Vagina (tissue), 2 donors: ENCODE data around the gene RASAL2. TPM values are rescaled to one million over a fixed set of nuclear protein-coding genes. Genes with fewer than 3 reads are reported as not detected.

Experiments used
- DNase-seq, 2 donors: peaks; one replicate each; pipeline ENCODE4 v3.0.0-alpha.2; 2017; ENCODE audit errors: extremely low spot score in 2 of 2
- H3K27ac ChIP-seq: fragments of 200-600 bp; sonication (generic); one replicate; pipeline ENCODE4 v1.5.1; 2019
- H3K27me3 ChIP-seq: fragments of 200-600 bp; sonication (generic); one replicate; pipeline ENCODE4 v1.5.1; 2019
- H3K36me3 ChIP-seq, 2 donors: fragments of 200-600 bp; sonication (generic); one replicate each; pipeline ENCODE4 v1.5.1; 2017 to 2019
- H3K4me1 ChIP-seq: fragments of 200-600 bp; sonication (generic); one replicate; pipeline ENCODE4 v1.5.1; 2019
- H3K4me3 ChIP-seq, 2 donors: fragments of 200-600 bp; sonication (generic); 1 replicate in 1 of 2; 2 replicates in 1 of 2; pipeline ENCODE4 v1.5.1; 2016 to 2019
- H3K9me3 ChIP-seq: fragments of 200-600 bp; sonication (generic); one replicate; pipeline ENCODE4 v1.5.1; 2019
- POLR2A ChIP-seq, 2 donors: fragments of 450-650 bp; IDR thresholded peaks; one replicate each; pipeline ENCODE4 v1.6.1; 2017; ENCODE audit warnings: antibody characterized with exemption in 2 of 2, mild to moderate bottlenecking in 2 of 2, moderate library complexity in 2 of 2
- POLR2AphosphoS5 ChIP-seq, 2 donors: sonication (generic); formaldehyde crosslinking; IDR thresholded peaks; one replicate each; pipeline ENCODE4 v1.9.0; 2017; ENCODE audit warnings: antibody characterized with exemption in 2 of 2, mild to moderate bottlenecking in 2 of 2, low read depth in 1 of 2; ENCODE audit not compliant: insufficient read depth in 1 of 2
- intact Hi-C: fragments of 100-400 bp; cut with DNase I; formaldehyde crosslinking; loops from one replicate; pipeline ENCODE4 v1.15.1; 2023
- total RNA-seq: library from RNA; depleted of rRNA; stranded (reverse); fragments of >200 nt; gene quantifications from one replicate; pipeline ENCODE4 v1.2.3, GENCODE V29; 2016
- TF ChIP-seq, protein P1 (sequence below), 3 experiments: fragments of 450-650 bp in 2 of 3; fragments of 200-600 bp in 1 of 3; sonication (generic) in 1 of 3; IDR thresholded peaks; one replicate each; pipeline ENCODE4 v1.5.1; 2017 to 2019; ENCODE audit warnings: antibody characterized with exemption in 3 of 3, mild to moderate bottlenecking in 2 of 3, moderate library complexity in 2 of 3

RASAL2 gene
- total RNA-seq, 1 donor from 2014 or later, result 25.5 TPM

DNA sequence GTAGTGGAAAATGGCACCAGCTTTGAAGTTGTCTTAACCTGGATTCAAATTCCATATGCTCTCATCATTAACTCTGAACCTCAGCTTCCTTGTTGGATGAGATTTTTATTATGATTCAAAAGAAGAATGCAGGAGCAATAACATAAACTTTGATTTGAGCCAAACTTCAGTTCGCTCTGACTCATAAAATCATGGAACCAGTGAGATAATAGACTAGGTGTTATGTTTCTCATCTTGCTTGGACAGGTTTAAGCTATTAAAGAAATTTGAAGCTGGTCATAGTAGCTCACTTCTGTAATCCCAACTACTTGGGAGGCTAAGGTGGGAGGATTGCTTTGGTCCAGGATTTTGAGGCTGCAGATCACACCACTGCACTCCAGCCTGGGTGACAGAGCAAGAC lies 230.1 kb downstream of the RASAL2 start:
- DNase-seq, result no peak
- H3K27me3 ChIP-seq, result no peaks in the 10 kb centered on the region
- intact Hi-C loops, result no loop called here
- H3K36me3 ChIP-seq, result no peaks in the 10 kb centered on the region
- no peak overlapping the region for H3K27ac ChIP-seq
- H3K4me1 ChIP-seq, result peaks cover 12% of the 10 kb centered on the region
- H3K4me3 ChIP-seq, result no peak overlapping the region
- no peak for TF ChIP-seq POLR2AphosphoS5 (IDR thresholded peaks at IDR 0.05; ENCODE audit: insufficient read depth in 1 of 2, low read depth in 1 of 2)
- TF ChIP-seq POLR2A (IDR thresholded peaks at IDR 0.05), result no peak
- TF ChIP-seq, protein P1, sequence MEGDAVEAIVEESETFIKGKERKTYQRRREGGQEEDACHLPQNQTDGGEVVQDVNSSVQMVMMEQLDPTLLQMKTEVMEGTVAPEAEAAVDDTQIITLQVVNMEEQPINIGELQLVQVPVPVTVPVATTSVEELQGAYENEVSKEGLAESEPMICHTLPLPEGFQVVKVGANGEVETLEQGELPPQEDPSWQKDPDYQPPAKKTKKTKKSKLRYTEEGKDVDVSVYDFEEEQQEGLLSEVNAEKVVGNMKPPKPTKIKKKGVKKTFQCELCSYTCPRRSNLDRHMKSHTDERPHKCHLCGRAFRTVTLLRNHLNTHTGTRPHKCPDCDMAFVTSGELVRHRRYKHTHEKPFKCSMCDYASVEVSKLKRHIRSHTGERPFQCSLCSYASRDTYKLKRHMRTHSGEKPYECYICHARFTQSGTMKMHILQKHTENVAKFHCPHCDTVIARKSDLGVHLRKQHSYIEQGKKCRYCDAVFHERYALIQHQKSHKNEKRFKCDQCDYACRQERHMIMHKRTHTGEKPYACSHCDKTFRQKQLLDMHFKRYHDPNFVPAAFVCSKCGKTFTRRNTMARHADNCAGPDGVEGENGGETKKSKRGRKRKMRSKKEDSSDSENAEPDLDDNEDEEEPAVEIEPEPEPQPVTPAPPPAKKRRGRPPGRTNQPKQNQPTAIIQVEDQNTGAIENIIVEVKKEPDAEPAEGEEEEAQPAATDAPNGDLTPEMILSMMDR (IDR thresholded peaks at IDR 0.05), result no peak
- H3K9me3 ChIP-seq, result no peaks in the 10 kb centered on the region

DNA sequence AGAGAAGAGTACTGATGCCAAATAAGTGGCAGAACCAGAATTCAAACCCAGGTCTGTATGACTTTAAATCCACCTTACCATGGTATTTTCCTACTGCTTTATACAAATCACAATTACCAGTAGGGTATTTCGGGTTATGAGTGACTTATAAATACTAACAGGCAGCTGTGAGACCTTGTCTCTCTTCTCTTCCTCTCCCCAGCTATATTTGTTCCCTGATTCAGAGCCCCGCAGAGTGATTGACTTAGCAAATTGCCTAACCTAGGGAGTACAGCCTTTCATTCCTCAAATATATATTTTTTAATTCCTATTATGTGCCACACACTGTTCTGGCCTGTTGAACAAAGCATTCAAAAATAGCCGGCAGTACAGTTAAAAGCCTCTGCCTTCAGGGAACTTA lies 234.8 kb downstream of the RASAL2 start:
- no peaks in the 10 kb centered on the region for H3K36me3 ChIP-seq

DNA sequence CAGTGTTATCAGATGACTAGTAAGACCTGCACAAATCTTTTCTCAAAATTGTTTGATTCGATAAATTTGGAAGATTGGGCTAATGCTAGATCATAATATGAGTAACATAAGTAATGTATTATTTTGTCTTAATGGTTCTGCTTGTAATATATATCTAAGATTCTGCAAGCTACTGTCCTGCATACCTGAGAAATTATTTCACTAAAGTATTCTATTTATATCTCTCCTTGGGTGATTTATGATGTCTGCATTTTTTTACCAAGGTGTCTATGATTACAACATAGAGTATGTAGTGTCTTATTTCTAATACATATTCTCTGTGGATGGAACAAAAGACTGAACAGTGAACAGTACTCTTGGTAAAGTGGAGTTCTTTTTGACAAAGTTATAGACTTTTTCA lies 236.2 kb downstream of the RASAL2 start:
- H3K4me1 ChIP-seq, result peaks cover 12% of the 10 kb centered on the region
- H3K36me3 ChIP-seq, result no peaks in the 10 kb centered on the region
- intact Hi-C loops, result no loop called here
- H3K27ac ChIP-seq, result no peak overlapping the region
- no peak for DNase-seq
- no peaks in the 10 kb centered on the region for H3K27me3 ChIP-seq
- TF ChIP-seq, protein P1 (IDR thresholded peaks at IDR 0.05), result no peak
- no peak for TF ChIP-seq POLR2A (IDR thresholded peaks at IDR 0.05)
- no peak for TF ChIP-seq POLR2AphosphoS5 (IDR thresholded peaks at IDR 0.05; ENCODE audit: insufficient read depth in 1 of 2, low read depth in 1 of 2)
- no peaks in the 10 kb centered on the region for H3K9me3 ChIP-seq
- no peak overlapping the region for H3K4me3 ChIP-seq

More for the DNA sequence above, 234.8 kb downstream of the RASAL2 start:
- Histone ChIP-seq H3K27ac (no peak overlapping the region), H3K27me3 (no peaks in the 10 kb centered on the region), H3K4me3 (no peak overlapping the region), H3K4me1 (peaks cover 23% of the 10 kb centered on the region), H3K9me3 (no peaks in the 10 kb centered on the region)
- no peak for DNase-seq
- TF ChIP-seq POLR2A (IDR thresholded peaks at IDR 0.05) (no peak), POLR2AphosphoS5 (IDR thresholded peaks at IDR 0.05; ENCODE audit: insufficient read depth in 1 of 2, low read depth in 1 of 2) (no peak)
- TF ChIP-seq, protein P1 (IDR thresholded peaks at IDR 0.05), result no peak
- intact Hi-C loops, result no loop called here

DNA sequence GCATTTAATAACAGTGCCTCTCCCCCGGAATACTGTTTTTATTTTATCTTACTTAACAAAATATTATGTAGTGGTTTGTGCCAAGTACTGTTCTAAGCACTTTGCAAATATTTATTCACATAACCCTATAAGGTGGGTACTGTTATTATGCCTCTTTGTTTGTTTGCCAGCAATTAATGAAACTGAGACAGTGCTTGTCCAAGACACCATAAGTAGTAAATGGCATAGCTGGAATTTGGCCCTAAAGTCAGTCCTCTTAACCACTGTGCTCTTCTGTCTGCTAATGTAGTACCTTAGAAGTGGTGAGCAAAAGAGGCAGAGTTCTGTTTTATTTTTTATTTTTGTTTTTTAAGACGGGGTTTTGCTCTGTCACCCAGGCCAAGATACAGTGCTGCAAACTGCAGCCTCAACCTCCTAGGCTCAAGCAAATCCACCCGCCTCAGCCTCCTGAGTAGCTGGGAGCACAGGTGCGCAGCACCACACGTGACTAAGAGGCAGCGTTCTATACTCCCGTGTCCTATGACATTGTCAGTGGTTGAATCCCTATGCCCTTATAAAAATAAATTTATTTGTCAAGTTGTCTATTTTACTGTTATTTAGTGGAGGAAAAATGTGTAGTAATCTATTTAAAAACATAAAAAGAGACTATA lies 237.1 kb downstream of the RASAL2 start:
- no peak for TF ChIP-seq POLR2AphosphoS5 (IDR thresholded peaks at IDR 0.05; ENCODE audit: insufficient read depth in 1 of 2, low read depth in 1 of 2)
- TF ChIP-seq, protein P1 (IDR thresholded peaks at IDR 0.05), result no peak
- TF ChIP-seq POLR2A (IDR thresholded peaks at IDR 0.05), result no peak
- no peak for DNase-seq
- Histone ChIP-seq H3K36me3 (no peaks in the 10 kb centered on the region), H3K9me3 (no peaks in the 10 kb centered on the region), H3K27me3 (no peaks in the 10 kb centered on the region), H3K4me1 (peaks cover 12% of the 10 kb centered on the region), H3K4me3 (no peak overlapping the region), H3K27ac (no peak overlapping the region)
- intact Hi-C loops, result no loop called here

DNA sequence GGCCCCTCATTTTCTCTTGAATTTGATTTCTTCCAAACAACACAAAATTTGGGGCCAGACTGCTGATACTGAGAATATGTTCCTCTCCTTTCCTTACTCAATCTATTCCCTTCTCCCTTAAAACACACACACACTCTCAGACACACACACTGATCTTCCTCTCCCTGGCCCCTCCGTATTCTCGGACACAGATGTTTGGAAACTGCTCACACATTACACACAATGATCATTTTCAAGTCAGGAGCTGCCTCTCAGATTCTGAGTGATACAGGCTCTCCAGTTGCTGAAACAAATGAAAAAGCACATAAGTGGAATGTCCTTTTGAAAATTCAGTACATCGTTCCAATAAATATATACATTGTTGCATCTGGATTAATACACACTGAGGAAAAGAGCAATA lies 241.5 kb downstream of the RASAL2 start:
- TF ChIP-seq POLR2A (IDR thresholded peaks at IDR 0.05), result no peak
- no peak for TF ChIP-seq POLR2AphosphoS5 (IDR thresholded peaks at IDR 0.05; ENCODE audit: insufficient read depth in 1 of 2, low read depth in 1 of 2)
- TF ChIP-seq, protein P1 (IDR thresholded peaks at IDR 0.05), result no peak
- intact Hi-C loops, result no loop called here

More for the DNA sequence above, 241.5 kb downstream of the RASAL2 start:
- no peak overlapping the region for H3K27ac ChIP-seq
- peaks cover 2% of the 10 kb centered on the region for H3K4me1 ChIP-seq
- DNase-seq, result no peak
- H3K4me3 ChIP-seq, result no peak overlapping the region
- H3K27me3 ChIP-seq, result no peaks in the 10 kb centered on the region
- no peaks in the 10 kb centered on the region for H3K9me3 ChIP-seq
- H3K36me3 ChIP-seq, result no peaks in the 10 kb centered on the region
